Esophagus muscularis mucosa (tissue), 4 donors: Measurements from ENCODE around the gene NNT. TPM values are rescaled to one million over a fixed set of nuclear protein-coding genes. Genes with fewer than 3 reads are reported as not detected.

Source experiments
- DNase-seq: peaks from one replicate; pipeline ENCODE4 v3.0.0-alpha.2; 2017; ENCODE audit errors: extremely low spot score
- H3K27ac ChIP-seq, 4 donors: fragments of 200-600 bp; sonication (generic); replicated peaks in 1 of 4; 1 replicate in 3 of 4; 2 replicates in 1 of 4; pipeline ENCODE4 v1.5.1; 2016 to 2019; ENCODE audit warnings: mild to moderate bottlenecking in 1 of 4
- H3K27me3 ChIP-seq, 4 donors: fragments of 200-600 bp; sonication (generic); one replicate each; pipeline versions ENCODE4 v1.5.1 to v1.6.0; 2016 to 2019
- H3K36me3 ChIP-seq, 4 donors: fragments of 200-600 bp; sonication (generic); one replicate each; pipeline ENCODE4 v1.5.1; 2016 to 2019
- H3K4me1 ChIP-seq, 4 donors: fragments of 200-600 bp; sonication (generic); one replicate each; pipeline ENCODE4 v1.5.1; 2016 to 2019
- H3K4me3 ChIP-seq, 4 donors: fragments of 200-600 bp; sonication (generic); 1 replicate in 2 of 4; 2 replicates in 2 of 4; pipeline ENCODE4 v1.5.1; 2016 to 2019; ENCODE audit warnings: mild to moderate bottlenecking in 4 of 4, moderate library complexity in 1 of 4
- H3K9me3 ChIP-seq, 4 donors: fragments of 200-600 bp; sonication (generic); 1 replicate in 3 of 4; 2 replicates in 1 of 4; pipeline ENCODE4 v1.5.1; 2016 to 2019
- CTCF ChIP-seq, 3 experiments: fragments of 200-600 bp in 2 of 3; fragments of 450-650 bp in 1 of 3; sonication (generic) in 2 of 3; IDR thresholded peaks; one replicate each; pipeline ENCODE4 v1.5.1; 2017 to 2019; ENCODE audit warnings: antibody characterized with exemption in 3 of 3, mild to moderate bottlenecking in 2 of 3, moderate library complexity in 1 of 3
- EP300 ChIP-seq: sonication (generic); formaldehyde crosslinking; IDR thresholded peaks from one replicate; pipeline ENCODE4 v1.6.1; 2017; ENCODE audit warnings: antibody characterized with exemption
- POLR2A ChIP-seq: fragments of 450-650 bp; IDR thresholded peaks from one replicate; pipeline ENCODE4 v1.6.1; 2017; ENCODE audit warnings: antibody characterized with exemption, moderate library complexity, mild to moderate bottlenecking, low read depth
- POLR2AphosphoS5 ChIP-seq, 2 donors: sonication (generic); formaldehyde crosslinking; IDR thresholded peaks; one replicate each; pipeline ENCODE4 v1.6.1; 2017; ENCODE audit warnings: antibody characterized with exemption in 2 of 2
- WGBS: methylation state at CpG from one replicate; pipeline ENCODE4 v1.1.5; 2018; 5-methylcytosine and 5-hydroxymethylcytosine counted together
- intact Hi-C: fragments of 100-400 bp; cut with DNase I; formaldehyde crosslinking; loops from one replicate; pipeline ENCODE4 v1.15.1; 2023
- total RNA-seq, 4 donors: library from RNA; depleted of rRNA; stranded (reverse); fragments of >200 nt; gene quantifications; one replicate each; pipeline versions ENCODE4 v1.1.0 to v1.2.1, GENCODE V29; 2016

Gene NNT
- total RNA-seq, 4 donors from 2014 or later, result 49.0 to 90.1 (median 70.3) TPM

- intact Hi-C loops, result no loop called here
- 93% methylated on average over 2 of the region's 2 CpGs for WGBS
These were observed 39.4 kb downstream of the NNT start for GRCh38 chr5:43642428-43642827.

GRCh38 chr5:43643327-43643726, 40.3 kb downstream of the NNT start:
- intact Hi-C loops, result no loop called here
- Histone ChIP-seq H3K4me3 (no peak overlapping the region), H3K9me3 (no peaks in the 10 kb centered on the region), H3K36me3 (peaks cover 8 to 46% (median 19%) of the 10 kb centered on the region in 4 donors), H3K27me3 (no peaks in the 10 kb centered on the region), H3K27ac (no peak overlapping the region), H3K4me1 (peaks cover 15 to 30% (median 21%) of the 10 kb centered on the region in 4 donors)
- no peak for TF ChIP-seq POLR2AphosphoS5 (IDR thresholded peaks at IDR 0.05)
- TF ChIP-seq POLR2A, result no peak
- no peak for TF ChIP-seq CTCF (IDR thresholded peaks at IDR 0.05)
- WGBS, result 93% methylated on average over 1 of the region's 1 CpG
- DNase-seq, result no peak

More at GRCh38 chr5:43642428-43642827, 39.4 kb downstream of the NNT start:
- no peaks in the 10 kb centered on the region for H3K27me3 ChIP-seq
- H3K9me3 ChIP-seq, result no peaks in the 10 kb centered on the region
- no peak overlapping the region for H3K27ac ChIP-seq
- peaks cover 22 to 31% (median 22%) of the 10 kb centered on the region in 4 donors for H3K4me1 ChIP-seq
- H3K4me3 ChIP-seq, result no peak overlapping the region
- peaks cover 8 to 37% (median 14%) of the 10 kb centered on the region in 4 donors for H3K36me3 ChIP-seq
- TF ChIP-seq CTCF (IDR thresholded peaks at IDR 0.05) (no peak), POLR2A (no peak), EP300 (no peak), POLR2AphosphoS5 (IDR thresholded peaks at IDR 0.05) (no peak)
- no peak for DNase-seq

- no peak overlapping the region for H3K27ac ChIP-seq
- peaks cover 8 to 50% (median 22%) of the 10 kb centered on the region in 4 donors for H3K36me3 ChIP-seq
- intact Hi-C loops, result no loop called here
- H3K4me1 ChIP-seq, result peaks cover 12 to 30% (median 20%) of the 10 kb centered on the region in 4 donors
- no peaks in the 10 kb centered on the region for H3K9me3 ChIP-seq
- no peak for DNase-seq
- no peaks in the 10 kb centered on the region for H3K27me3 ChIP-seq
- no peak overlapping the region for H3K4me3 ChIP-seq
- WGBS, result 78% methylated on average over 2 of the region's 2 CpGs
- no peak for TF ChIP-seq CTCF (IDR thresholded peaks at IDR 0.05)
- TF ChIP-seq EP300, result no peak
- no peak for TF ChIP-seq POLR2AphosphoS5 (IDR thresholded peaks at IDR 0.05)
- no peak for TF ChIP-seq POLR2A
These were observed 40.8 kb downstream of the NNT start for GRCh38 chr5:43643750-43644149.

GRCh38 chr5:43646992-43647391, 44.0 kb downstream of the NNT start:
- Histone ChIP-seq H3K27ac (no peak overlapping the region), H3K4me3 (no peak overlapping the region), H3K4me1 (peaks cover 0 to 14% (median 9%) of the 10 kb centered on the region in 4 donors), H3K27me3 (no peaks in the 10 kb centered on the region), H3K36me3 (peaks cover 17 to 76% (median 53%) of the 10 kb centered on the region in 4 donors), H3K9me3 (no peaks in the 10 kb centered on the region)
- no peak for DNase-seq
- TF ChIP-seq CTCF (IDR thresholded peaks at IDR 0.05), result no peak
- no peak for TF ChIP-seq EP300
- TF ChIP-seq POLR2A, result no peak
- no peak for TF ChIP-seq POLR2AphosphoS5 (IDR thresholded peaks at IDR 0.05)
- 73% methylated on average over 1 of the region's 1 CpG for WGBS
- intact Hi-C loops, result no loop called here

- DNase-seq, result no peak
- TF ChIP-seq EP300 (no peak), POLR2A (no peak), CTCF (IDR thresholded peaks at IDR 0.05) (no peak), POLR2AphosphoS5 (IDR thresholded peaks at IDR 0.05) (no peak)
- Histone ChIP-seq H3K4me3 (no peak overlapping the region), H3K27ac (no peak overlapping the region), H3K36me3 (peaks cover 19 to 84% (median 61%) of the 10 kb centered on the region in 4 donors), H3K27me3 (no peaks in the 10 kb centered on the region), H3K4me1 (peaks cover 0 to 10% (median 3%) of the 10 kb centered on the region in 4 donors), H3K9me3 (no peaks in the 10 kb centered on the region)
- intact Hi-C loops, result no loop called here
These were observed 44.8 kb downstream of the NNT start for GRCh38 chr5:43647789-43648188.
